Lower lobe of right lung (tissue), 2 donors: ENCODE measurements around the gene SDR9C7. TPM values are rescaled to one million over a fixed set of nuclear protein-coding genes. Genes with fewer than 3 reads are reported as not detected.

ENCODE experiments used
- ATAC-seq, 2 donors: fragments of 200-7000 bp; cut with Tn5 transposase; one replicate each; pipeline ENCODE4 v1.9.1; 2020 to 2022; ENCODE audit warnings: mild to moderate bottlenecking in 2 of 2, moderate library complexity in 2 of 2
- DNase-seq: peaks from one replicate; pipeline ENCODE4 v3.0.0-alpha.2; 2020
- H3K27ac ChIP-seq: fragments of 200-600 bp; one replicate; pipeline ENCODE4 v1.8.0; 2022
- H3K27me3 ChIP-seq: fragments of 200-600 bp; one replicate; pipeline ENCODE4 v1.8.0; 2022; ENCODE audit warnings: low read depth
- H3K36me3 ChIP-seq: fragments of 200-600 bp; one replicate; pipeline ENCODE4 v1.8.0; 2022; ENCODE audit warnings: mild to moderate bottlenecking
- H3K4me1 ChIP-seq: fragments of 200-600 bp; one replicate; pipeline ENCODE4 v1.8.0; 2022
- H3K4me3 ChIP-seq: fragments of 200-600 bp; one replicate; pipeline ENCODE4 v1.8.0; 2022; ENCODE audit warnings: mild to moderate bottlenecking
- H3K9me3 ChIP-seq: fragments of 200-600 bp; one replicate; pipeline ENCODE4 v1.8.0; 2022
- intact Hi-C: fragments of 100-400 bp; cut with DNase I; formaldehyde crosslinking; loops from one replicate; pipeline ENCODE4 v1.11.0; 2022
- total RNA-seq: library from RNA; stranded (reverse); fragmentation: NEBNext Ultra II Directional; extraction: Animal tissue kit (Norgen Biotek cat#: 25700); gene quantifications from one replicate; pipeline ENCODE4 v1.2.1, GENCODE V29; 2021
- TF ChIP-seq, protein P1 (sequence below): fragments of 200-600 bp; IDR thresholded peaks from one replicate; pipeline ENCODE4 v1.8.0; 2022; ENCODE audit warnings: antibody characterized with exemption, mild to moderate bottlenecking
- donor health status: DM: no; HTN: yes; CAD: no; lungs with severe emphysema.

SDR9C7 gene
- total RNA-seq, 1 donor from 2014 or later = not detected

DNA sequence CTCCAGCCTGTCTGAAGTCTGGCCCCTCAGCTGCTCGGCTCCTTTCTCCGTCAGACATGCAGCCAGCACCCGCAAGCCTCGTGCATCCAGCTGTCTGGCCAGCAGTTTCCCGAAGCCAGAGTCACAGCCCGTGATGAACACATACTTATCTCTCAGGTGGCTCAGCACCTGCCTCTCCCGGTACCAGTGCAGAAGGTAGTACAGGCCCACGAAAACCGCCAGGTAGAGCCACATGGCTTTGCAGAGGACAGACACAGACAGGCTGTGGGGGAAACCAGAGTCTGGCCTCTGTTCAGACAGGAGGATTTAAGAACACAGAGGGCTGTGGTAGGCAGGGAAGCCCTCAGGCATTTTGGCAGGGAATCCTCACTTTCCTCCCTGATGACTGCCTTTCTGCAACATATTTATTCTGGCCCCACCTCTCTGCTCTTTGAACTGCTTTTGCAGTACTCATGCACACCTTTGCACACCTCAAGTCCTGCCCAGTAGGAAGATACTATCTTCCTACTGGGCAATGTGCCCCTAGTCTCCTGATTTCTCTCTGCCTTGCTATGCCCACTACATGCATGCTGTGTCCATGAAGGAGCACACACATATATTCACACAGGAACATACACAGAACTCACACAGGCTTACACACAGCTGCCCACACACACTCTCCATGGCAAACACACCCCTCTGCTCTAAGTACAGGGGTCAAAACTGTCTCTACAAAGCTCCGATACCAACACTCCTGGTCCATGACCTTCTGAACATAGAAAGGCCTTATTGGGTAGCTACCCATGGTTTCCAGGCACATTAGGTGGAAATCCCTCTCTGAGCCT lies 23.2 kb upstream of the SDR9C7 start, which contains the start of gene RDH16:
TSS of gene RDH16 (minus strand) at position 380 of the 824 bp plus-strand sequence. CDS start at position 234, 146 bp downstream.
- peaks cover 4% of the 10 kb centered on the region for H3K9me3 ChIP-seq
- no peaks in the 10 kb centered on the region for H3K27me3 ChIP-seq
- ATAC-seq (no peak), DNase-seq (no peak)
- intact Hi-C loops = no loop called here
- H3K36me3 ChIP-seq = no peaks in the 10 kb centered on the region
- H3K4me3 ChIP-seq = no peak within 1 kb of the TSS
- TF ChIP-seq, protein P1, sequence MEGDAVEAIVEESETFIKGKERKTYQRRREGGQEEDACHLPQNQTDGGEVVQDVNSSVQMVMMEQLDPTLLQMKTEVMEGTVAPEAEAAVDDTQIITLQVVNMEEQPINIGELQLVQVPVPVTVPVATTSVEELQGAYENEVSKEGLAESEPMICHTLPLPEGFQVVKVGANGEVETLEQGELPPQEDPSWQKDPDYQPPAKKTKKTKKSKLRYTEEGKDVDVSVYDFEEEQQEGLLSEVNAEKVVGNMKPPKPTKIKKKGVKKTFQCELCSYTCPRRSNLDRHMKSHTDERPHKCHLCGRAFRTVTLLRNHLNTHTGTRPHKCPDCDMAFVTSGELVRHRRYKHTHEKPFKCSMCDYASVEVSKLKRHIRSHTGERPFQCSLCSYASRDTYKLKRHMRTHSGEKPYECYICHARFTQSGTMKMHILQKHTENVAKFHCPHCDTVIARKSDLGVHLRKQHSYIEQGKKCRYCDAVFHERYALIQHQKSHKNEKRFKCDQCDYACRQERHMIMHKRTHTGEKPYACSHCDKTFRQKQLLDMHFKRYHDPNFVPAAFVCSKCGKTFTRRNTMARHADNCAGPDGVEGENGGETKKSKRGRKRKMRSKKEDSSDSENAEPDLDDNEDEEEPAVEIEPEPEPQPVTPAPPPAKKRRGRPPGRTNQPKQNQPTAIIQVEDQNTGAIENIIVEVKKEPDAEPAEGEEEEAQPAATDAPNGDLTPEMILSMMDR = no peak
- H3K27ac ChIP-seq = no peak within 1 kb of the TSS
- H3K4me1 ChIP-seq = no peaks in the 10 kb centered on the region

DNA sequence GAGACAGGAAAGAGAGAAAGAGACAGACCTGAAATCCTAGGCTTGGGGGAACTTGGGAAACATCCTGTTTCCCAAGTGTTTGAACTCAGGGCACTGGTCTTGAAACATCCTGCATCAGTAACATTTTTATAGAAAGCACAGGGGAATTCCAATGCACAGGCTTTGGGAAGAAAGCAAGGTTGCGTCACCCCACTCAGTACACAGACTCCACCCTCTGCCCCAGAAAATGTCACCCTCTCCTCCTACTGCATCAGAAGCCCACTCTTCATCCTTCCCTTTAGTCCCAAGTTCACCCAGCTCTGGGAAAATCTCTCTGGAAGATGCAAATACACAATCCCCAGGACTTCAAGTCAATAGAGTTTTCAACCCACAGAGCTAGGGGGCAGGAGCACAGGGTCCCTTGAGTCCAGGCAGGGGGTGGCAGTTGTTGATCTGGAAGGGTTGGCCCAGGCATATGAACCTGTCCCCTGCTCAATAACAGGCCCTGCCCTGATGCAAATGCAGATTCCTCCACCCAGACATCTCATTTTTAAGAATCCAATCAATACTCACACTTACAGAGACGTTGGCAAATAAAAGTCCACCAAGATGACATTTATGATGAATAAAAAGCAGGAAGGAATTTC lies 21.5 kb upstream of the SDR9C7 start:
- intact Hi-C loops = no loop called here
- H3K4me1 ChIP-seq = no peaks in the 10 kb centered on the region
- no peaks in the 10 kb centered on the region for H3K36me3 ChIP-seq

DNA sequence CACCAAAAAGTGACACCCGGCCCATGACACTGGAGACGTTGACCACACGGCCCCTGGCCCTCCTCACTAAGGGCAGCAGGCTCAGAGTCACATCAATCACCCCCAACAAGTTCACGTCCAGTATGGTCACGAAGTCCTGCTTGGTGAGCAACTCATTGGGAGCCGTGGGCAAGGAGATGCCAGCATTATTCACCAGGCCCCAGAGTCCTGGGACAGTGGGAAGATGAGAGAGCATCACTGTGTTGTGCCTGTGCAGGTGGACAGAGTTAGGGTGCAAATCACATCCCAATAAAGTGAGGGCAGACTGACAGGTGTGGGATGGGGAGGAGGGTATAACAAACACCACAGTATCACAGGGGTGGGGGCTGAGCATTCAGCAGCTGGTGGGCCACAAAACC lies 20.7 kb upstream of the SDR9C7 start:
- Histone ChIP-seq H3K27me3 (no peaks in the 10 kb centered on the region), H3K9me3 (peaks cover 4% of the 10 kb centered on the region), H3K4me1 (no peaks in the 10 kb centered on the region), H3K27ac (no peak overlapping the region), H3K36me3 (no peaks in the 10 kb centered on the region), H3K4me3 (no peak overlapping the region)
- intact Hi-C loops = no loop called here
- no peak for ATAC-seq
- TF ChIP-seq, protein P1 = no peak
- no peak for DNase-seq

More for the DNA sequence above, 21.5 kb upstream of the SDR9C7 start:
- no peak overlapping the region for H3K4me3 ChIP-seq
- DNase-seq = no peak
- peak in 1 of 2 donors; percentile 59 for ATAC-seq
- H3K9me3 ChIP-seq = peaks cover 4% of the 10 kb centered on the region
- H3K27me3 ChIP-seq = no peaks in the 10 kb centered on the region
- TF ChIP-seq, protein P1 = no peak
- H3K27ac ChIP-seq = no peak overlapping the region

DNA sequence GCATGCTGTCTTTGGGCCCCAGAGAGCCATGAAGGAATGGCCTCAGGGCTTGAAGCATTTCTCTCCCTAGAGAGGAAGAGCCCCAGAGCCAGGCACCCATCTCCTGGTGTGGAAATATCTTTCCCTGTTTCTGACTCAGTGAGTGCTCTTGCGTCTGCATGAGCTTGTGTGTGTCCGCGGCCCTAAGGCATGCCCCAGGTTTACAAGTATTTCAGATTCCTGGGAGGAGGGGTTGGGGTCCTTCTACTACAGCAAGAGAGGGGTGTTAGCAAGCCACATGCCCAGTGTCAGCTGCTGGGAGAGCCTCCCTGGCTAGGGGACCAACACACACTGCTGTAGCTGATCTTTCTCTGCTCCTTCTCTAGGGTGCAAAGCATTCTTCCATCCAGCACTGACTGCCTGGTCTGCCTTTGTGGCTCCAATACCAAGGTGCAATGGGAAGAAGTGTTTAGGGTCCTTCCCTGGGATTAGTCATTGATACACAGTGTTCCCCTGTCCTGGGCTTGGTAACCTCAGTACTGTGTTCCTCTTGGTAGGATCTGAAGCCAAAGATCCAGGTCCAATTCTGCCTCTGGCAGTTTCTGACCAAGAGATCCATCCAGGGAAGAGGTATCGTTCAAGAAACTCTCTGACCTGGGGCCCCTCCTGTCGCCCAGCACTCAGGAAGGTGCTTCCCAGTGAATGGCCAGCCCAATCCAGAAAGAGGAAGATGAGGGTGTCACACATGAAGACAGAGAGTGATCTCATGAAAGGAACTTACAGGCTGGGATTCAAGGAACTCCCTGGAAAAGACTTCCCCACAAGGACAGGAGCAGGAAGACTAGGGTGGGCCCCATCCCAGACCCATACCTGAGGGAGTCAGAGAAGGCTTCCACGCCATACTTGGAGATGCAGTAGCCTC lies 20.1 kb upstream of the SDR9C7 start:
- intact Hi-C loops = no loop called here
- no peaks in the 10 kb centered on the region for H3K4me1 ChIP-seq
- no peak overlapping the region for H3K4me3 ChIP-seq
- TF ChIP-seq, protein P1 = no peak
- no peak overlapping the region for H3K27ac ChIP-seq
- no peaks in the 10 kb centered on the region for H3K36me3 ChIP-seq
- no peaks in the 10 kb centered on the region for H3K27me3 ChIP-seq
- no peak for ATAC-seq
- H3K9me3 ChIP-seq = peaks cover 4% of the 10 kb centered on the region
- DNase-seq = no peak

DNA sequence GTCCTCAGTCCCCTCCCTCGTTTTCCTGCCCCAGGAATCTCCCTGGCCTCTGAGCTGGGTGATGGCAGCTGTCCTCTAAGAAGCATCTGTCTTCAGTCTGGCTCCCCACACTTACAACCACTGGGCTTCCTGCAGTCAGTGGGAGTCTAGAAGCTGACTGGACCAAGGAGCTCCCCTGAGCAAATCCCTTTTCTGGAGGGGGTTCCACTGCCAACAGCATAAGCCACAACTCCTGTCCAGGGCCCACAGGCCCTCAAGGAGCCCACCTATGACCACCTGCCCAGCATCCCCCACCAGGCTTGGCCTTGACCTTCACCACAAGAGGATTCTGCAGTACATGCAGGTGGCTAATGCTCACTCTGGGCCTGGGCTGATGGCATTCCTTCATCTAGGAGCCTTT lies 19.1 kb upstream of the SDR9C7 start:
- Histone ChIP-seq H3K9me3 (peaks cover 3% of the 10 kb centered on the region), H3K27ac (no peak overlapping the region), H3K4me3 (no peak overlapping the region), H3K27me3 (no peaks in the 10 kb centered on the region), H3K4me1 (no peaks in the 10 kb centered on the region), H3K36me3 (no peaks in the 10 kb centered on the region)
- intact Hi-C loops = no loop called here
- ATAC-seq (no peak), DNase-seq (no peak)
- TF ChIP-seq, protein P1 = no peak
